K562 (cell line): ENCODE results near the gene MLLT6. TPM values are rescaled to one million over a fixed set of nuclear protein-coding genes. Genes with fewer than 3 reads are reported as not detected.

Source experiments
- ATAC-seq: fragments of 200-7000 bp; cut with Tn5 transposase; 3 replicates; pipeline ENCODE4 v1.9.1; 2020; ENCODE audit warnings: moderate library complexity
- BruUV-seq: library from RNA; stranded (reverse); fragments of 400-500 nt; replicated peaks from 2 replicates; lab custom pipeline; 2021; lab: Mats Ljungman, UMichigan
- CTCF ChIA-PET: fragments of 300-600 bp; formaldehyde crosslinking; extraction: SDS; loops from one replicate; lab custom pipeline; 2021; ENCODE audit warnings: low intra/inter-chr PET ratio; lab: Yijun Ruan, JAX
- POLR2A ChIA-PET: fragments of 300-600, 350-650 bp; sonication (Branson Sonifier 250); formaldehyde crosslinking; extraction: SDS; loops from one replicate; lab custom pipeline; 2021; ENCODE audit warnings: antibody characterized with exemption, inconsistent platforms; lab: Yijun Ruan, JAX
- DNase-seq, 4 experiments: peaks; one replicate each; pipeline versions ENCODE4 v3.0.0 to v3.0.0-alpha.2; 2011 to 2018; ENCODE audit warnings: low spot score in 3 of 4, mixed read lengths in 3 of 4; ENCODE audit errors: extremely low read depth in 1 of 4
- FAIRE-seq: peaks from 2 replicates; lab custom pipeline; 2011; peaks lifted over from hg19 to GRCh38; lab: Jason Lieb, UNC
- H2AFZ ChIP-seq: 2 replicates; pipeline ENCODE4 v1.6.0; 2011; ENCODE audit warnings: low read depth, low read length, control low read depth, inconsistent platforms
- H3K27ac ChIP-seq: fragments of 200-600 bp; 3 replicates; pipeline ENCODE4 v1.8.0; 2011; ENCODE audit warnings: low read depth, mild to moderate bottlenecking, control low read depth, inconsistent platforms, low read length, moderate library complexity, mixed read lengths; ENCODE audit errors: extremely low read depth
- H3K27me3 ChIP-seq, 2 experiments: fragments of 300-600 bp in 1 of 2; 2 replicates in 1 of 2; 3 replicates in 1 of 2; pipeline versions ENCODE4 v1.6.0 to v1.8.0; 2011; ENCODE audit warnings: inconsistent platforms in 2 of 2, low read length in 2 of 2, mild to moderate bottlenecking in 1 of 2, mixed read lengths in 1 of 2, moderate library complexity in 1 of 2; ENCODE audit not compliant: control insufficient read depth in 2 of 2, insufficient read depth in 2 of 2
- H3K36me3 ChIP-seq: fragments of 300-600 bp; 3 replicates; pipeline ENCODE4 v1.8.0; 2011; ENCODE audit warnings: mild to moderate bottlenecking, low read length, inconsistent platforms; ENCODE audit not compliant: control insufficient read depth, insufficient read depth
- H3K4me1 ChIP-seq, 2 experiments: fragments of 200-600 bp in 1 of 2; replicated peaks in 1 of 2; 2 replicates in 1 of 2; 3 replicates in 1 of 2; pipeline versions ENCODE4 v1.5.1 to v1.8.0; 2011; ENCODE audit warnings: inconsistent platforms in 2 of 2, low read length in 2 of 2, mild to moderate bottlenecking in 1 of 2, mixed read lengths in 1 of 2, moderate library complexity in 1 of 2; ENCODE audit not compliant: control insufficient read depth in 2 of 2, insufficient read depth in 2 of 2
- H3K4me2 ChIP-seq: 2 replicates; pipeline ENCODE4 v1.6.1; 2011; ENCODE audit warnings: low read length, control low read depth, inconsistent platforms, mixed read lengths; ENCODE audit not compliant: insufficient read depth
- H3K4me3 ChIP-seq: fragments of 200-600 bp; sonication (generic), shearing (Covaris generic); 2 replicates; pipeline ENCODE4 v1.5.1; 2016; ENCODE audit warnings: control low read depth, inconsistent platforms
- H3K79me2 ChIP-seq: fragments of 200-600 bp; 3 replicates; pipeline ENCODE4 v1.8.0; 2011; ENCODE audit warnings: low read length, inconsistent platforms; ENCODE audit not compliant: control insufficient read depth, insufficient read depth
- H3K9ac ChIP-seq, 2 experiments: 2 replicates each; pipeline versions ENCODE4 v1.6.0 to v1.6.1; 2011; ENCODE audit warnings: low read depth in 2 of 2, low read length in 2 of 2, control low read depth in 1 of 2, inconsistent platforms in 1 of 2, mild to moderate bottlenecking in 1 of 2, mixed read lengths in 1 of 2; ENCODE audit not compliant: insufficient read depth in 1 of 2
- H3K9me1 ChIP-seq: one replicate; pipeline ENCODE4 v1.6.0; 2011; ENCODE audit warnings: inconsistent platforms, mild to moderate bottlenecking, low read length, moderate library complexity; ENCODE audit not compliant: control insufficient read depth, insufficient read depth
- H3K9me3 ChIP-seq: replicated peaks from 2 replicates; pipeline ENCODE4 v1.5.1; 2011; ENCODE audit warnings: low read depth, low read length, inconsistent platforms; ENCODE audit not compliant: control insufficient read depth, insufficient read depth
- H4K20me1 ChIP-seq: replicated peaks from 2 replicates; pipeline ENCODE4 v1.6.1; 2011; ENCODE audit warnings: low read length, inconsistent platforms, mixed read lengths; ENCODE audit not compliant: control insufficient read depth, insufficient read depth
- NFIC ChIP-seq: fragments of 450-650 bp; IDR thresholded peaks from 2 replicates; pipeline ENCODE4 v1.6.1; 2017; ENCODE audit warnings: mild to moderate bottlenecking, inconsistent platforms
- RFX1 ChIP-seq: fragments of 450-650 bp; IDR thresholded peaks from 2 replicates; pipeline ENCODE4 v1.6.1; 2016; ENCODE audit warnings: mild to moderate bottlenecking, moderate library complexity
- ZNF79 ChIP-seq: fragments of 250-450 bp; sonication (Bioruptor Pico); IDR thresholded peaks from 2 replicates; pipeline ENCODE4 v1.4.0; 2020; ENCODE audit warnings: low read depth, mild to moderate bottlenecking, moderate library complexity
- WGBS: fragments of 100-300 bp; shearing (Covaris generic); methylation state at CpG from one replicate; pipeline ENCODE4 v1.1.6; 2016; ENCODE audit warnings: low coverage, mixed read lengths; ENCODE audit not compliant: insufficient coverage; ENCODE audit errors: missing lambda C conversion rate; 5-methylcytosine and 5-hydroxymethylcytosine counted together
- in situ Hi-C: fragments of 300-500 bp; cut with MboI; formaldehyde crosslinking; loops from 4 replicates; pipeline ENCODE4 v1.15.0; 2018; ENCODE audit warnings: inconsistent platforms, mixed read lengths
- intact Hi-C: fragments of 100-400 bp; cut with micrococcal nuclease; formaldehyde crosslinking; loops from 2 replicates; pipeline ENCODE4 v1.14.2; 2022
- polyA plus RNA-seq, 8 experiments: library from polyadenylated mRNA; depleted of rRNA in 4 of 8; stranded (reverse) in 5 of 8; unstranded in 3 of 8; fragments of >200 nt; fragmentation: Nextera tagmentation in 2 of 8; fragmentation: Illumina TruSeq in 1 of 8; extraction: Ambion mirVana in 2 of 8; extraction: Trizol in 1 of 8; gene quantifications; 2 replicates each; pipeline versions ENCODE4 v1.2.1 to v1.2.3, GENCODE V29; 2011 to 2014; ENCODE audit warnings: inconsistent platforms in 1 of 8, missing spikeins in 1 of 8
- total RNA-seq, 7 experiments: library from RNA; depleted of rRNA in 6 of 7; stranded (reverse); fragments of >200 nt in 6 of 7; fragmentation: Illumina TruSeq in 2 of 7; extraction: Trizol in 2 of 7; gene quantifications; 2 replicates each; pipeline versions ENCODE4 v1.2.1 to v1.2.3, GENCODE V29; 2011 to 2021; ENCODE audit warnings: low replicate concordance in 1 of 7
- TF ChIP-seq, protein P1 (sequence below): fragments of 450-650 bp; IDR thresholded peaks from 2 replicates; pipeline ENCODE4 v1.6.1; 2016

MLLT6 gene
- total and polyA plus RNA-seq, 9 of the 15 experiments (the other 6 are each of a cell fraction or from before 2014, with no cell fraction given) = 3.1 to 71.7 (median 30.0) TPM

DNA sequence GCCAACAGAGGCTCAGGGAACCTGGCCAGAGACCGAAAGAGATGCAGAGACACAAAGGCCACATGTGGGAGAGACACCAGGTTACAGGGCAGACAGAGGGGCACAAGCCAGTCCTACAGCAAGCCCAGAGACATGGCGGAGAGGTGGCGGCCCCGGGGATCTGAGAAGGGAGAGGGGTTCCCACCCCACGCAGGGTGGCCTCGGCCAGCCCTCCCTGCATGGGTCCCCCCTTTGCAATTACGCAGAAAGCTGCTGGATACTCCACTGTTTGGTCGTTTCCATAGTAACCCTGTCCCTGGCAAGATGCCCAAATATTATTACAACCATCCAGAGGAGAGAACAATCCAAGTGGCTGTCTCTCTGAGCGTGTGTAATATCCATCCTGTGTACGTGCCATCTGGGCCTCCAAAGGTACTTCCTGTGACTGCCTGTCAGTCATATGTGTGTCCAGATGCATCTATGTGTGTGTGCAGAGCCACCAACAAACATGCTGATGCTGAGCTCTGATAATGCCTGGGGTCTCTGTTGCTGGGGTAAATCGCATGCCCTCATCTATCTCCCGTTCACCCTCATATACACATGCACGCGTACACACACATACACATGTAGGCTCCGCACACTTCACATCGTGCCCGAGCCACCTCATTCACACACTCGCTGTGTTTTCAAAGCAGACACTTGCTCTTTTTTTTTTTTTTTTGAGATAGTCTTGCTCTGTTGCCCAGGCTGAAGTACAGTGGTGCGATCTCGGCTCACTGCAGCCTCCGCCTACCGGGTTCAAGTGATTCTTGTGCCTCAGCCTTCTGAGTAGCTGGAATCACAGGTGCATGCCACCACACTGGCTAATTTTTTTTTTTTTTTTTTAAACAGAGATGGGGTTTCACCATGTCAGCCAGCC, 37.6 kb downstream of the MLLT6 start:
- POLR2A ChIA-PET = interaction anchor here (1.6 kb wide), 1 partner anchor 11 kb away, joined by 6 read pairs; no protein-coding TSS in a partner anchor
- 0 out of 4 replicates have a peak overlapping the region, but pooled peaks of 1 of the 2 experiments have one; percentile 1 for H3K9ac ChIP-seq
- peaks cover 38% of the 10 kb centered on the region; the same call in 2 of the 3 replicates for H3K36me3 ChIP-seq
- no peaks in the 10 kb centered on the region for H3K27me3 ChIP-seq
- no peaks in the 10 kb centered on the region for H3K9me3 ChIP-seq
- DNase-seq (no peak), FAIRE-seq (no peak), ATAC-seq (no peak)
- WGBS = 72% methylated on average over 19 of the region's 22 CpGs
- peaks cover 7% of the 10 kb centered on the region for H3K9me1 ChIP-seq
- peak; percentile 87 for TF ChIP-seq RFX1
- TF ChIP-seq, protein P1, sequence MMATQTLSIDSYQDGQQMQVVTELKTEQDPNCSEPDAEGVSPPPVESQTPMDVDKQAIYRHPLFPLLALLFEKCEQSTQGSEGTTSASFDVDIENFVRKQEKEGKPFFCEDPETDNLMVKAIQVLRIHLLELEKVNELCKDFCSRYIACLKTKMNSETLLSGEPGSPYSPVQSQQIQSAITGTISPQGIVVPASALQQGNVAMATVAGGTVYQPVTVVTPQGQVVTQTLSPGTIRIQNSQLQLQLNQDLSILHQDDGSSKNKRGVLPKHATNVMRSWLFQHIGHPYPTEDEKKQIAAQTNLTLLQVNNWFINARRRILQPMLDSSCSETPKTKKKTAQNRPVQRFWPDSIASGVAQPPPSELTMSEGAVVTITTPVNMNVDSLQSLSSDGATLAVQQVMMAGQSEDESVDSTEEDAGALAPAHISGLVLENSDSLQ = peak; percentile 78
- TF ChIP-seq NFIC = peak; percentile 90
- TF ChIP-seq ZNF79 (CRISPR knock-in tag) = no peak
- CTCF ChIA-PET = no interaction called here
- no peak overlapping the region for H3K4me2 ChIP-seq
- peaks cover 59% of the 10 kb centered on the region for H3K79me2 ChIP-seq
- intact Hi-C loops (no loop called here), in situ Hi-C loops (no loop called here)
- BruUV-seq = no TSS peak
- no peak overlapping the region for H2AFZ ChIP-seq
- H3K27ac ChIP-seq = no peak overlapping the region; the same call in 2 of the 3 replicates
- H3K4me1 ChIP-seq = peaks cover 19 to 40% of the 10 kb centered on the region in 2 experiments
- H3K4me3 ChIP-seq = no peak overlapping the region
- peaks cover 13% of the 10 kb centered on the region for H4K20me1 ChIP-seq
